ENCODE results near the gene MEFV.
"Not testable (repeated sequence)": the region's sequence is repeated elsewhere in the genome, so short reads cannot be mapped to it uniquely, and the experiment has no call there.

The MEFV gene

DNA sequence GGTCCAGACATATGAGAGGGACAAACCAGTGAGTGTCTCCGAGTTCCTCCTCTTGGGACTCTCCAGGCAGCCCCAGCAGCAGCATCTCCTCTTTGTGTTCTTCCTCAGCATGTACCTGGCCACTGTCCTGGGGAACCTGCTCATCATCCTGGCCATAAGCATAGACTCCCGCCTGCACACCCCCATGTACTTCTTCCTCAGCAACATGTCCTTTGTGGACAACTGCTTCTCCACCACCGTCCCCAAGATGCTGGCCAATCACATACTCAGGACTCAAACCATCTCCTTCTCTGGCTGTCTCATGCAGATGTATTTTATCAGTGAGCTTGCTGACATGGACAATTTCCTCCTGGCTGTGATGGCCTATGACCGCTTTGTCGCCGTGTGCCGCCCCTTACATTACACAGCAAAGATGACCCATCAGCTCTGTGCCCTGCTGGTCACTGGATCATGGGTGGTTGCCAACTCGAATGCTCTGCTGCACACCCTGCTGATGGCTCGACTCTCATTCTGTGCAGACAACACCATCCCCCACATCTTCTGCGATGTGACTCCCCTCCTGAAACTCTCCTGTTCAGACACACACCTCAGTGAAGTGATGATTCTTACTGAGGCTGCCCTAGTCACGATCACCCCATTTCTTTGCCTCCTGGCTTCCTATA lies 40.7 kb downstream of the MEFV start:
- no peak for DNase-seq (ENCODE audit: low read depth)

DNA sequence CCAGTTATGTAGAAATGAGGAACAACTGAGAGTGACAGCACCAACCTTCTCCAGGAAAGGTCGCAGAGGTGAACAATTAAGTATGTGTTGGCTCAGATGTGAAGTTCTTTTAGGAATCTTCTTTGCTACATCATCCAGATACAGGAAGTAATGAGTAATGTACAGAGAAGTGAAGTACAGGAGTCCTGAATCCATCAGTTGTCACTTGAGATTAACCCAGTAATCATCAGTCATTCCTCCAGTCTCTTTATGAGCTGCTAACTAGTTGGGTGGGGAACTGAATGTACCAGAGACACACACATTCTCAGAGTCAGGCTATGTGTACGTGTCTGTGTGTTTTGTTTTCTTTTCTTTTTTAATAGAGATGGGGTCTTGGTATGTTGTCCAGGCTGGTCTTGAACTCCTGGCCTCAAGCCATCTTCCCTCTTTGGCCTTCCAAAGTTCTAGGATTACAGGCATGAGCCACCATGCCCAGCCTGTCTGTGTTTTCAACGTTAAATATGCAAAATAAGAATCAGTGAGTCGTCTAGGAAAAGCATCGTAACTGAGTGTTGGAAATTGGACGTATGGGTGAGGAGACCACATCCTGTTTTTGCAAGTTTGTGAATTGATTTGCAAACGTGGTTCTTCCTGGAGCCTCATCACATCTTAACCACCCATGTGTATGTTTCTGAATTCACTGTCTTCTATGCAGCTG lies 41.4 kb downstream of the MEFV start:
- no peak for DNase-seq (ENCODE audit: low read depth)

DNA sequence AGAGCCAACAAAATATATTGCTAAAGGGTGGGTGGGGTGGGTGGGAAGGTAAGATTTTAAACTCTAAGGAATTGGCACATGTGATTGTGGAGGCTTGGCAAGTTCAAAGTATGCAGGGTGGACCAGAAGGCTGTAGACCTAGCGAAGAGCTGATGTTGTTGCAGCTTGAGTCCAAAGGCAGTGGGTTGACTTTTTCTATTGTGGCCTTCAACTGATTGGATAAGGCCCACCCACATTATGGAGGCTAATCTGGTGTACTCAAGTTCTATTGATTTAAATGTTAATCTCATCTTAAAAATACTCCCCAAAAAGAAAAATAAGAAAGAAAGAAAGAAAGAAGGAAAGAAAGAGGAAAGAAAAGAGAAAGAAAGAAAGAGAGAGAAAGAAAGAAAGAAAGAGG lies 43.9 kb downstream of the MEFV start:
- DNase-seq (ENCODE audit: low read depth) = no peak

DNA sequence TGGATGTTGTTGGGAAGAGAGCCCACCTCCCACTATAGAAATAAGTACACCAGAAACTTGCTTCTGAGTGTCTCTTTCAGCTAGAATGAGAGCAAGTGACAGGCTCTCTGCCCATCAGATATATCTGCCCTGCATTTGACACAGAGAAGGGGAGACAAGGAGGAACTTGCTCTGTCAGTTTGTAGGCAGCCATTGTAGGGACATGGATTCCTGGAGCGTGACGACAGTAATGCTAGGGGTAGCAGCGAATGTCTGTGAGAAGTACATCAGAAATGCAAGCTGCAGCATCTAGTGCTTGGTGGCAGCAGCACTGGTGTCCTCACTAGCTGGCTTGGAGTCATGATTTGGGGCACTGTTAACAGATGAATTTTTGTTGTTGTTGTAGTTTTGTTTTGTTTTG lies 44.4 kb downstream of the MEFV start:
- no peak for DNase-seq (ENCODE audit: low read depth)

DNA sequence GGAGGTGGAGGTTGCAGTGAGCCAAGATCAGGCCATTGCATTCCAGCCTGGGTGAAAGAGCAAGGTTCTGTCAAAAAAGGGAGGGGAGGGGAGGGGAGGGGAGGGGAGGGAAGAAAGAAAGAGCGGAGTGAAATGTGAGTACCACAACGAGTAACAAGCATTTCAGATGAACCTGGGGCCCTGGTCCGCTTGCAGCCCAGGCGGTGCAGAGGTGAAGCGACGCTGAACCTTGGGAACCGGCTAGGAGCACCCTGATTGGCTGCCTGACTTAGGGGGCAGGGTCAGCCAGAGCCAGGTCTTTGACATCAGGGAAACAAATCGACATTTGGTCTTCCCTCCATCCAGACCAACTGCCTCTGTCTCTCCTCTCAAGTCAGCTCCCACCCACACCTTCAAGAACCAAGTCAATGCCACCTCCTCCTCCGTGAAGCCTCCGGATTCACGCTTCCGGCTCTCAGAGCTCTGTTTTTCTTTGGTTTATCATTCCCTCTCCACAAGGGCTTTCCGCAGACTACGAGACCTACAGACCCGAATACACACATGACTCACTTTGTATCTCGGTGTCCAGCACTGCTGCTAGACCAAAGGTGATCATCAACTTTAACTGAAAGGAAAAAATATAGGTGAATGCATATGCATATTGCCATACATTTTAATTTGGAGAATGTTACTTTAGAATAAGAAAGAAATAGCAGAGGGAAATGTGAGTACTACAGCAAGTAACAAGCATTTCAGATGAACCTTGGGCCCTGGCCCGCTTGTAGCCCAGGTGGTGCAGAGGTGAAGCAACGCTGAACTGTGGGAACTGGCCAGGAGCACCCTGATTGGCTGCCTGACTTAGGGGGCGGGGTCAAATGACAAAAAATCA lies 49.1 kb downstream of the MEFV start:
- no peak for DNase-seq (ENCODE audit: low read depth)

DNA sequence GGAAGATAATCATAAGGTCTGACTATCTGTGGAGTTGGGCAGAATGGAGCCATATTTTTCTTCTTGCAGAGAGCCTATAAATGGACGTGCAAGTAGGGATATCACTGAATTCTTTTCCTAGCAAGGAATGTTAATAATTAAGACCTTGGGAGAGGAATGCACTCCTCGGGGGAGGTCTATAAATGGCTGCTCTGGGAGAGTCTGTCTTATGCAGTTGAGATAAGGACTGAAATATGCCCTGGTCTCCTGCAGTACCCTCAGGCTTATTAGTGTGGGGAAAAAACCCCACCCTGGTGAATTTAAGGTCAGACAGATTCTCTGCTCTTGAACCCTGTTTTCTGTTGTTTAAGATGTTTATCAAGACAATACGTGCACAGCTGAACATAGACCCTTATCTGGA lies 50.5 kb downstream of the MEFV start:
- not testable (repeated sequence) for DNase-seq (ENCODE audit: low read depth)

DNA sequence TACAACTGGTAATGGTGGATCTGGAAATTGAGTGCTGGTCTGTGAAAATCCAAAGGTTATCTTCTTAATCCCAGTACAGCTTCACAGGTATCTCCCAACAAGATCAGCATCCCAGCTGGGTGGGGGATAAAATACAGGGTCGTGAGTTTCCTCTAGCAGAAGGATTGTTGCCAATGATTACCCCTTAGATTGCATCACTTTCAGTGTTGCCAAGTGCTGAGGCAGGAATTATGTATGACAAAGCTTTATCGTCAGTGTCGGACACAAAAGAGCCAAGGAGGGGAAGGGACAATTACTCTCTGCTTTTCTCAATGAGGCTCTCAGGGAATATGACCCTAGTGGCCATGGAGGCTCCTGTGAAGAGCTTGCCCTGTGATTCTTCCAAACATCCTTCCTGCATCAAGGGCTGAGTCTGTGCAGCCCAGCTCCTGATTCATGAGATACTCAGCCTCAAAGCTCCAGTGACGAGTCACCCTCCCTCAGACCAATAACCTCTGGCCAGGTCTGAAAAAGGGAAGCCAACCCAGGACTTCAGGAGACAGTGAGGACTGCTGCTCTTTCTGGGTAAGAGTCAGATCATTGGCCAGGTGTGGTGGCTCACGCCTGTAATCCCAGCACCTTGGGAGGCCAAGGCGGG lies 53.4 kb downstream of the MEFV start:
- no peak for DNase-seq (ENCODE audit: low read depth)

DNA sequence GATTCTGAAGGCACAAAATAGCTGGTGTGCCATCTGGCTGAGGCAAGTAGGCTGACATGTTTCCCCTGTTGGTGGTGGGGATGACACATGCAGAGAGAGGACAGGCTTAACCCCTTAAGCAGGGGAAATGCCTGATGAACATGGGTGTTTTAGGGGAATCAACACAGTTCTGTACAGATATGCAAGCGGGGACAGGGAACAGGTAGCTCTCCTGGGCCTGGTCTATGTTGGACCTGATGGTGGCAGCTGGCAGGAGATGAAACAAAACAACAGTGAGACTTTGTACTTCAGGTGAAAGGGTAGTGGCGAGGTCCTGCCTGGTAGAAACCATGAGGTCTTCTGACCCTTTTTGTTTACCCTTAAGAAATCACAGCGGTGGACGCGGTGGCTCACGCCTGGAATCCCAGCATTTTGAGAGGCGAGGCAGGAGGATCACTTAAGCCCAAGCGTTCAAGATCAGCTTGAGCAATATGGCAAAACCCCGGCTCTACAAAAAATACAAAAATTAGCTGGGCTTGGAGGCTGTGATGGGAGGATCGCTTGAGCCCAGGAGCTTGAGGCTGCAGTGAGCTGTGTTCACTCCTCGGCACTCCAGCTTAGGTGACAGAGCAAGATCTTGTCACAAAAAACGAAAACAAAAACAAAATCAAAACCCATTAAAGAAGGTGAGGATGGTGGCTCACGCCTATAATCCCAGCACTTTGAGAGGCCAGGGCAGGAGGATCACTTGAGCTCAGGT lies 57.9 kb downstream of the MEFV start:
- no peak for DNase-seq (ENCODE audit: low read depth)

DNA sequence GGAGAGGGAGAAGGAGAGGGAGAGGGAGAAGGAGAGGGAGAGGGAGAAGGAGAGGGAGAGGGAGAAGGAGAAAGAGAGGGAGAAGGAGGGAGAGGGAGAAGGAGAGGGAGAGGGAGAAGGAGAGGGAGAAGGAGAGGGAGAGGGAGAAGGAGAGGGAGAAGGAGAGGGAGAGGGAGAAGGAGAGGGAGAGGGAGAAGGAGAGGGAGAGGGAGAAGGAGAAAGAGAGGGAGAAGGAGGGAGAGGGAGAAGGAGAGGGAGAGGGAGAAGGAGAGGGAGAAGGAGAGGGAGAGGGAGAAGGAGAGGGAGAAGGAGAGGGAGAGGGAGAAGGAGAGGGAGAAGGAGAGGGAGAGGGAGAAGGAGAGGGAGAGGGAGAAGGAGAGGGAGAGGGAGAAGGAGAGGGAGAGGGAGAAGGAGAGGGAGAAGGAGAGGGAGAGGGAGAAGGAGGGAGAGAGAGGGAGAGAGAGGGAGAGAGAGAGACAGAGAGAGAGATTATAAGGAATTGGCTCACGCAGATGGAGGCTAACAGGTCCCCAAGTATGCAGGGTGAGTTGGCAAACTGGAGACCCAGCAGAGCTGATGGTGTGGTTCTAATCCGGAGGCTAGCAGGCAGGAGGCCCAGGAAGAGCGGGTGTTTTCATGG lies 58.6 kb downstream of the MEFV start:
- DNase-seq (ENCODE audit: low read depth) = not testable (repeated sequence)

DNA sequence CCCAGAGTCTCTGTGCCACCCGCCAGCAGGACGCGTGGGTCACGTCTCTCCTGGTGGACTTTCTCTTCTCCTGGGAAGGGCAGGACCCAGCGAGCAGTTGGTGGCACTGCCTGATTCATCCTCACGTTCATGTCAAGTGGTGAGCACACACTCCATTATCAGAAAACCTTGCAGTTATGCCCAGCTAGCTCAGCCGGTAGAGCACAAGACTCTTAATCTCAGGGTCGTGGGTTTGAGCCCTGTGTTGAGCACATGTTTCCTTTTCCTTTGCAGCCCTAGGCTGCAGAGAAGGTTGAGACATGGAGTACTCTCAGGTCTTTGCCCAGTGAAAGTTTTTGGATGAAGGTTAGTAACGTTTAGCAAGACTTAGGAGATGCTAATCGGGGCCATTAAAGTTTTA lies 60.5 kb downstream of the MEFV start:
- no peak for DNase-seq (ENCODE audit: low read depth)

DNA sequence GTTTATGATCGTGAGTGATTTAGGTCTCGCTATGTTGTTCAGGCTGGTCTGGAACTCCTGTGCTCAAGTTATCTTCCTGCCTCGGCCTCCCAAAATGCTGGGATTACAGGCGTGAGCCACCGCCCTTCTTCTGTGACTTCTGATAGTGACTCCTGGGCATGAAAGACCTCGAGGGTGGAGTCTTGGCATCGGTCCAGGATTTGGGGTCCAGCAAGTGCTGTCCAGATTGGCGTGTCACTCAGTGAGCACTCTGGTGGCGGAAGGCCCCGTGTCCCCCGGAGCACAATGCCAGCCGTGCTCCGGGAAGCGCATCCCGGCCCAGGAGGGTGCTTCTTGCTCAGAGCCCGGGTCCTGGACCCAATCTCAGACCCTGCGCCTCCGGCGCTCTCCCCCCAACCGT lies 61.6 kb downstream of the MEFV start:
- no peak for DNase-seq (ENCODE audit: low read depth)

DNA sequence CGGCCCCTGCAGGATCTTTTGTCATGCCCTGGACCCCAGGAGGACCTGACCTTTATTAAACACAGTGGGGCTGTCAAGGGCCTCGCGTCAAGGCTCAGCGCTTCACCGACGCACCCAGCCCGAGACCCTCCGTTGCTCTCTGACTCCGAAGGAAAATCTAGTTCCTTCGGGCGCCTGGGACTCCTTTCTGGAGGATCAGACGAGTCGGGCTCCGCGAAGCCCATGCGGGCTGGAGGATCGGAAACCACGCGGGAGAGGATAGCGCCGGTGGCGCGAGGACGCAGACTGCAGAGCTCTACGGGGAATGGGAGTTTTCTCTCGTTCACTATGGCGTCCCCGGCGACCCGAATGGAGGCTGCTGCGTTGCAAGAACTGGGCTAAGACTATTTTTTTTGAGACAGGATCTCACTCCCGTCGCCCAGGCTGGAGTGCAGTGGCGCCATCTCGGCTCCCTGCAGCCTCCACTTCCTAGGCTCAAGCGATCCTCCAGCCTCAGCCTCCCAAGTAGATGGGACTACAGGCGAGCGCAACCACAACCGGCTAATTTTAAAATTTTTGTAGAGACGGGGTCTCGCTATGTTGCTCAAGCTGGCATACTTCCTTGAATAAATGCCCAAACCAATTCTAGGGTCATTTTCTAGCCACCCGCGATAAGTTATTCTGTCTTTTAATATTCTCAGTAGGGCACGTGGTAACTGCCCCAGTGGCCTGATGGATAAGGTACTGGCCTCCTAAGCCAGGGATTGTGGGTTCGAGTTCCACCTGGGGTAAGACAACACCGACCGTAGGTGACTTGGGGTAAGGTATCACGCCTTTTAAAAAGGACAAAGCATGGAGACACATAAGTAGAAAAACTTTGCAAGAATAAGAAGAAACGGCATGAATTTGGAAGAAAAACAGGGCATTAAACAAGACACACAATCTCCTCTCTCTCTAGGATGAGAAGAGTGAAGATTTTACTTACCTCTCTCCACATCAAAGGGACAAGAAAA lies 62.9 kb downstream of the MEFV start:
- DNase-seq (ENCODE audit: low read depth) = no peak

DNA sequence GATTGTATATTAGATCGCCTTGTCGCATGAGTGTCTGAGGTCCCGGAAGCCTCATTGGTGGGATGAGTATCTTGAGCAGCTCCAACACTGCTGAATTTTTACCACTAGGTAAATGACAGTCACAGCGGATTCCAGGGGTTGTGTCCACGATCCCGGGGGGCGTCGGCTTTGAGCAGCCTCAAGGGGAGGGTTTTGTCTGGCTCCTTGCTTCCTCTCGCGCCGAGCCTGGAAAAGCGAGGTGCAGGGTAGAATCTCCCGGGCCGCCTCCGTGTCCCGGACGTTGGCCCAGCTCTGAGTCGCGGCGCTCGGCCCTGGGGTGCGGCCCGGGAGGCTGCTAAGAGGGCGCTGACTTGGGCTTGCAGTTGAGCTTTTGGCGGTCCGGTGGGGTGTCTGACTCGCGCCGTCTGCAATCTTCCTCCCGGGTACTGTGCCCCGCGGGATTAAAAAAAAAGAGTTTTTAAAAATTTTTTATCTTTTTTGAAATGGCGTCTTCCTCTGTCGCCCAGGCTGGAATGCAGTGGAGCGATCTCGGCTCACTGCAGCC lies 63.9 kb downstream of the MEFV start:
- DNase-seq (ENCODE audit: low read depth) = no peak

Data from non-pigmented ciliary epithelial cell (primary cell).